Measurements from ENCODE around the gene BCR. TPM values are rescaled to one million over a fixed set of nuclear protein-coding genes. Genes with fewer than 3 reads are reported as not detected.
A peak's percentile ranks its signal among the peaks of the same experiment; 100 is the strongest.

BCR gene
- total RNA-seq, 2 donors from 2014 or later, result 43.3 to 50.3 TPM

DNA sequence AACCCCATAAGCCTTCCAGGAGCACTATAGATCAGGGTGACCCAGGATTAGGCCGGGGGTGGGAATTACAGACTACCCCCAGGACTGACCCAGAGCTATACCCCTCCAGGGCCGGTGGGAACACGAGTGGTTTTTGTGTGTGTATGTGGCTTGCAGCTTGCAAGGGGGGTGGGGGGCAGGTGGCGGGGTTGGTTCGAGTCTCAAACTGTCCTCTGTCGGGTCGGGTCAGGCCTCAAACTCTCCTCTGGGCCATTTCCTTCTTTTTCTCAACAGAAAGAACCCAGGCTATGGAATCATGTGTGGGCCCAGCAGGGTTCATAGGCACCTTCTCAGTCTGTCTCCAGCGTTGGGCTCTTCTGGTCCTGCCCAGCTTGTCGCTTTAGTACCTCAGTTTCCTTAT, 58.4 kb downstream of the BCR start:
- Mint-ChIP-seq H3K4me1 (peaks cover 53% of the 10 kb centered on the region), H3K27me3 (no peaks in the 10 kb centered on the region), H3K36me3 (ENCODE audit: low read depth) (peaks cover 12% of the 10 kb centered on the region), H3K9me3 (no peaks in the 10 kb centered on the region), H3K27ac (peak overlapping the region; percentile 96), H3K4me3 (peak overlapping the region; percentile 64)
- ATAC-seq (replicated peaks), result no peak

DNA sequence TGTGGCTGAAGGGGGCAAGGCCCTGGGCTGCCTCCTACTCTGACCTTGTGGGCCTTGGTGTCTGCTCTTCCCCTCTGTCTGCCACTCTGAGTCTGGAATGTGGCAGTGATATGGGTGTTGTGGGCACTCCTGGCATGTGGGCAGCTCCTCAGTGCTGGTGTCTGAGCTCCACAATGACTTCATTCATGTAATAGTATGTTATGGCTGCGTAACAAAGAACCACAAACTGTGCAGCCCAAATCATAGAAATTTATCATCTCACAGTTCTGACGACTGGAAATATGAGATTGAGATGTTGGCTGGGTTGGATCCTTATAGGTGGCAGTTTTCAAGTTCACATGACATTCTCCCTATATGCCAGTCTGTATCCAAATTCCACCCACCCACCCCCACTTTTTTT, 59.1 kb downstream of the BCR start:
- no peaks in the 10 kb centered on the region for H3K9me3 Mint-ChIP-seq
- peaks cover 12% of the 10 kb centered on the region for H3K36me3 Mint-ChIP-seq (ENCODE audit: low read depth)
- no peak for ATAC-seq (replicated peaks)
- no peaks in the 10 kb centered on the region for H3K27me3 Mint-ChIP-seq
- H3K4me3 Mint-ChIP-seq, result peak overlapping the region; percentile 64
- peak overlapping the region; percentile 96 for H3K27ac Mint-ChIP-seq
- peaks cover 55% of the 10 kb centered on the region for H3K4me1 Mint-ChIP-seq

DNA sequence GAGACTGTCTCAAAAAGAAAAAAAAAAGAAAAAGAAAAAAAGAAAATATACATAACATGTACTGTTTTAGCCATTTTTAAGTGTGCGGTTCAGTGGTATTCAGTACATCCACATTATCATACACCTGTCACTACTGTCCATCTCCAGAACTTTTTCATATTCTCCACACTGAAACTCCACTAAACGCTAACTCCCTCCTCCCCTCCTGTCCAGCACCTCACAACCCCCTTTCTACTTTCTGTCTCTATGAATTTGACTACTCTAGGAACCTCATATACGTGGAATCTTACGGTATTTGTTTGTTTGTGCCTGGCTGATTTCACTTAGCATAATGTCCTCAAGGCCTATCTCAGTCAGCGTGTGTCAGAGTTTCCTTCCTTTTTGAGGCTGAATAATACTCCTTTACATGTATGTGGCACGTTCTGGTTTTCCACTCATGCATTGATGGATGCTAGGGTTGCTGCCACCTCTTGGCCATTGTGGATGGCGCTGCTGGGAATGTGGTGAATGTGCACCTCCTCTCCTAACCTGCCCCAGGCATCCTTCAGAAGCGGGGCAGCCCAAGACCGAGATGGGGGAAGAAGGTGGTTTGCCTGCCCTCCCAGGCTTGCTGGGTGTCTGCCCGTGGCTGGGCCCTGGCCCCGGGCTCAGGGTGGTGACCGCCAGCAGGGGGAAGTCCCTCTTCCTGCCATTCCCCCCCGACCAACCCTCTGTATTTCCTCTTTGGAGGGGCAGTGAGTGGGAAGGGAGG, 60.5 kb downstream of the BCR start:
- ATAC-seq (replicated peaks), result peak; percentile 52

DNA sequence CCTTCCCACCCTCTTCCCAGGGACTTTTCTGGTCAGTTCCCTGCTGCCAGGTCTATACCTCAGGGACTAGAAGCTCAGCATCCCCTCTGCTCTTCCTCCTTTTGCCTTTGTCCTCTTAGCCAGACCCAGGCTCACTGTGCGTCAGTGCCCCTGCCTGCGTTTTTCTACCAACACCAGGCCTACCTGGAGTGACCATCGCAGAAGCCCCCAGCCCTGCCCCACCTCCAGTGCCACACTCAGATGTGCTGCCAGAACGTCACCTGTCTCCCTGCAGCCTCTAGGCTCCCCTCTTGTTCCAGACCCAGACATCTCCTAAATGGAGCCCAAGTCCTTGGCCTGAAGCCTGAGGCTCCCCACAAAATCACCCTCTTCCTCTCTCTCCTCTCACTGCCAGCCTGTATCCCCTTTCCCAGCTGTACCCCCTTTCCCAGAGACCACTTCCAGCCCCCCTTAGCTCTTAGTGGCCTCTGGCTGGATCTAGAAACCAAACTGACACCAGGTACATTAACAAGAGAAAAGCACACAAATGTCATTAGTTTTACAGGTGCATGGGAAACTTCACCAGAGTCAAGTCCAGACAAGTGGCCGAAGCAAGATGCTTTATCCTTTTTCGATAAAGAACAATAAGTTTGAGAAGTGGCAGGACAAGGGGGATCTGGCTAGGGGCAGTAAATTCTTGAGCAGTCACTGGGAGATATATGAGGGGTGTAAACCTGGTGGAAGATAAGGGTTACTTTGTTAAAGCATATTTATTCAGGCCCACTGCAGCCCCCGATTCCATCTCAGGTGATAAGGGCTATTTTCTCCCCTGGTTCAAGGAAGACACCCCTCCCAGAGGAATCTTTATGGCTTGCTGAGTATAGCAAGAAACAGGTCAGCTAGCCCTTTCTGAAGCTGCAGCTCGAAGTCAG, 61.5 kb downstream of the BCR start:
- Mint-ChIP-seq H3K4me1 (peaks cover 50% of the 10 kb centered on the region), H3K36me3 (ENCODE audit: low read depth) (peaks cover 12% of the 10 kb centered on the region), H3K27me3 (no peaks in the 10 kb centered on the region), H3K4me3 (peak overlapping the region; percentile 84), H3K27ac (peak overlapping the region; percentile 96), H3K9me3 (no peaks in the 10 kb centered on the region)
- no peak for ATAC-seq (replicated peaks)

More for the DNA sequence above, 60.5 kb downstream of the BCR start:
- Mint-ChIP-seq H3K9me3 (no peaks in the 10 kb centered on the region), H3K4me3 (peak overlapping the region; percentile 84), H3K27ac (peak overlapping the region; percentile 96), H3K4me1 (peaks cover 53% of the 10 kb centered on the region), H3K36me3 (ENCODE audit: low read depth) (peaks cover 12% of the 10 kb centered on the region), H3K27me3 (no peaks in the 10 kb centered on the region)

- Mint-ChIP-seq H3K4me3 (peak overlapping the region; percentile 84), H3K27ac (peak overlapping the region; percentile 96), H3K36me3 (ENCODE audit: low read depth) (peaks cover 12% of the 10 kb centered on the region), H3K9me3 (no peaks in the 10 kb centered on the region), H3K4me1 (peaks cover 50% of the 10 kb centered on the region), H3K27me3 (no peaks in the 10 kb centered on the region)
- ATAC-seq (replicated peaks), result no peak
These were observed 62.2 kb downstream of the BCR start for GRCh38 chr22:23242473-23243001.

DNA sequence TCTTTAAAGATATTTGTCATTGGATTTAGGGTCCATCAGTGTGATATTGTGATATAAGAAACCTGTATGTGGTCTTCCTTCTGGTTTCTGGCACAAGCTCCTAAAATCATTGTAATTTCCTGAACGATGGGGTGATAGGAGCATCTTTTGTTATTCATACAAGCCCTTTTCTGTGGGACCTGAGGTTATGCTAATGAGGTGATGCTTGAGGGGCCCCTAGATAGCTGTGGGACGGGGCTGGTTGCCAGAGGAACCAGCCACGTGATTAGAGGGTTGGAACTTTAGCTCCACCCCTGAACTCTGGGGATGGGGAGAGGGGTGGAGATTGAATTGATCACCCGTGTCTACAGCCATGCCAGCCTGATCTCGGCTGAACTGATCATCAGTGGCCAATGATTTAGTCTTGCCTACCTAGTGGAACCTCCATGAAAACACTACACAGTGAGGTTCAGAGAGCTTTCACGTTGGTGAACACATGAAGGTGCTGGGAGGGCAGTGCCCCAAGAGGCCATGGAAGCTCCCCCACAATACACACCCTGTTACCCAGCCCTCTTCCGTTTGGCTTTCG, 62.8 kb downstream of the BCR start:
- peaks cover 12% of the 10 kb centered on the region for H3K36me3 Mint-ChIP-seq (ENCODE audit: low read depth)
- peak; percentile 85 for ATAC-seq (replicated peaks)
- no peaks in the 10 kb centered on the region for H3K9me3 Mint-ChIP-seq
- H3K27me3 Mint-ChIP-seq, result no peaks in the 10 kb centered on the region
- H3K4me1 Mint-ChIP-seq, result peaks cover 50% of the 10 kb centered on the region
- peak overlapping the region; percentile 96 for H3K27ac Mint-ChIP-seq
- peak overlapping the region; percentile 84 for H3K4me3 Mint-ChIP-seq

GRCh38 chr22:23243859-23244689, 63.8 kb downstream of the BCR start:
- Mint-ChIP-seq H3K4me1 (peaks cover 50% of the 10 kb centered on the region), H3K27ac (peak overlapping the region; percentile 96), H3K9me3 (no peaks in the 10 kb centered on the region), H3K27me3 (no peaks in the 10 kb centered on the region), H3K4me3 (peak overlapping the region; percentile 84), H3K36me3 (ENCODE audit: low read depth) (peaks cover 12% of the 10 kb centered on the region)
- no peak for ATAC-seq (replicated peaks)

GRCh38 chr22:23244690-23245044, 64.4 kb downstream of the BCR start:
- H3K4me3 Mint-ChIP-seq, result peak overlapping the region; percentile 84
- peak overlapping the region; percentile 96 for H3K27ac Mint-ChIP-seq

GRCh38 chr22:23245045-23245798, 64.9 kb downstream of the BCR start:
- peaks cover 56% of the 10 kb centered on the region for H3K4me1 Mint-ChIP-seq
- ATAC-seq (replicated peaks), result peak; percentile 28
- H3K4me3 Mint-ChIP-seq, result peak overlapping the region; percentile 84
- no peaks in the 10 kb centered on the region for H3K9me3 Mint-ChIP-seq
- no peaks in the 10 kb centered on the region for H3K27me3 Mint-ChIP-seq
- H3K36me3 Mint-ChIP-seq (ENCODE audit: low read depth), result peaks cover 12% of the 10 kb centered on the region
- H3K27ac Mint-ChIP-seq, result peak overlapping the region; percentile 96

More at GRCh38 chr22:23244690-23245044, 64.4 kb downstream of the BCR start:
- no peaks in the 10 kb centered on the region for H3K9me3 Mint-ChIP-seq
- no peaks in the 10 kb centered on the region for H3K27me3 Mint-ChIP-seq
- H3K36me3 Mint-ChIP-seq (ENCODE audit: low read depth), result peaks cover 12% of the 10 kb centered on the region
- peaks cover 54% of the 10 kb centered on the region for H3K4me1 Mint-ChIP-seq
- ATAC-seq (replicated peaks), result no peak

- H3K36me3 Mint-ChIP-seq (ENCODE audit: low read depth), result peaks cover 9% of the 10 kb centered on the region
- peak overlapping the region; percentile 96 for H3K27ac Mint-ChIP-seq
- H3K9me3 Mint-ChIP-seq, result no peaks in the 10 kb centered on the region
- peaks cover 52% of the 10 kb centered on the region for H3K4me1 Mint-ChIP-seq
- ATAC-seq (replicated peaks), result peak; percentile 21
- no peaks in the 10 kb centered on the region for H3K27me3 Mint-ChIP-seq
- peak overlapping the region; percentile 84 for H3K4me3 Mint-ChIP-seq
These were observed 65.5 kb downstream of the BCR start for GRCh38 chr22:23245799-23246136.

- Mint-ChIP-seq H3K4me3 (no peak overlapping the region), H3K27me3 (no peaks in the 10 kb centered on the region), H3K27ac (peak overlapping the region; percentile 72), H3K36me3 (ENCODE audit: low read depth) (peaks cover 6% of the 10 kb centered on the region), H3K4me1 (peaks cover 42% of the 10 kb centered on the region), H3K9me3 (no peaks in the 10 kb centered on the region)
- no peak for ATAC-seq (replicated peaks)
These were observed 66.9 kb downstream of the BCR start for GRCh38 chr22:23246982-23247766.

- no peak for ATAC-seq (replicated peaks)
- no peaks in the 10 kb centered on the region for H3K27me3 Mint-ChIP-seq
- peaks cover 33% of the 10 kb centered on the region for H3K4me1 Mint-ChIP-seq
- peak overlapping the region; percentile 80 for H3K27ac Mint-ChIP-seq
- no peaks in the 10 kb centered on the region for H3K9me3 Mint-ChIP-seq
- peaks cover under 1% of the 10 kb centered on the region for H3K36me3 Mint-ChIP-seq (ENCODE audit: low read depth)
- peak overlapping the region; percentile 16 for H3K4me3 Mint-ChIP-seq
These were observed 68.3 kb downstream of the BCR start for GRCh38 chr22:23248583-23248982.

Data from activated T-helper 17 cell treated with anti-CD3 and anti-CD28 coated beads, Interleukin-2, amount 50 U/mL, for 72 hours (primary cell).